ENCODE results near the gene PIGU. TPM values are rescaled to one million over a fixed set of nuclear protein-coding genes. Genes with fewer than 3 reads are reported as not detected.
A peak's percentile ranks its signal among the peaks of the same experiment; 100 is the strongest.
"Not testable (repeated sequence)": the region's sequence is repeated elsewhere in the genome, so short reads cannot be mapped to it uniquely, and the experiment has no call there.

Gene PIGU
- total and polyA plus RNA-seq, 4 donors = 6.4 to 10.0 (median 7.2) TPM

DNA sequence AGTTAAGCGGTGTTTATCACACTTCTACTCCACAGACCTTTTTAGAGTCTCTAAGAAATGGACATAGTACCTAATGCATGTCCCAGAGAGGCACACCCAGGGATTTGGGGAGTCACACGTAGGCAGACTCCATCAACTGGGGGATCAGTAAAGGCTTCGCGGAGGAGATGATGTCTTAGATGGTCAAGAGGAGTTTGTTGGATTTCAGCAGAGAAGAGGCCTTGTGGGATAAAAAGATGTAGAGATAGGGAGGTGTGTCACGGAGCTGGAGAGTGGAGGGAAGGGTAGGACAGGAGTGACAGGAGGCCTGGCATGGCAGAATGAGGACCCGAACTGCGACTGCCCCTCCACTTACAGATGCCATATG is 151.6 kb downstream of the PIGU start:
- peaks cover 0 to 6% (median 2%) of the 10 kb centered on the region in 4 donors for H3K4me1 ChIP-seq (ENCODE audit: control insufficient read depth in 4 of 4, insufficient read depth in 4 of 4, low read length in 3 of 4)
- H3K4me3 ChIP-seq (ENCODE audit: low read depth in 1 of 3, low read length in 3 of 3) = no peak overlapping the region
- DNase-seq (ENCODE audit: low spot score) = no peak
- H3K36me3 ChIP-seq (ENCODE audit: control insufficient read depth in 4 of 4, insufficient read depth in 3 of 4, low read depth in 1 of 4, low read length in 3 of 4) = peaks cover 4 to 32% (median 21%) of the 10 kb centered on the region in 4 donors
- 92% methylated on average over 7 of the region's 7 CpGs for WGBS
- peak overlapping the region; percentile 60 for H3K27ac ChIP-seq (ENCODE audit: low read depth in 1 of 2, low read length in 2 of 2)
- H3K9ac ChIP-seq (ENCODE audit: low read depth in 1 of 2, low read length in 2 of 2) = no peak overlapping the region
- TF ChIP-seq, protein P1, sequence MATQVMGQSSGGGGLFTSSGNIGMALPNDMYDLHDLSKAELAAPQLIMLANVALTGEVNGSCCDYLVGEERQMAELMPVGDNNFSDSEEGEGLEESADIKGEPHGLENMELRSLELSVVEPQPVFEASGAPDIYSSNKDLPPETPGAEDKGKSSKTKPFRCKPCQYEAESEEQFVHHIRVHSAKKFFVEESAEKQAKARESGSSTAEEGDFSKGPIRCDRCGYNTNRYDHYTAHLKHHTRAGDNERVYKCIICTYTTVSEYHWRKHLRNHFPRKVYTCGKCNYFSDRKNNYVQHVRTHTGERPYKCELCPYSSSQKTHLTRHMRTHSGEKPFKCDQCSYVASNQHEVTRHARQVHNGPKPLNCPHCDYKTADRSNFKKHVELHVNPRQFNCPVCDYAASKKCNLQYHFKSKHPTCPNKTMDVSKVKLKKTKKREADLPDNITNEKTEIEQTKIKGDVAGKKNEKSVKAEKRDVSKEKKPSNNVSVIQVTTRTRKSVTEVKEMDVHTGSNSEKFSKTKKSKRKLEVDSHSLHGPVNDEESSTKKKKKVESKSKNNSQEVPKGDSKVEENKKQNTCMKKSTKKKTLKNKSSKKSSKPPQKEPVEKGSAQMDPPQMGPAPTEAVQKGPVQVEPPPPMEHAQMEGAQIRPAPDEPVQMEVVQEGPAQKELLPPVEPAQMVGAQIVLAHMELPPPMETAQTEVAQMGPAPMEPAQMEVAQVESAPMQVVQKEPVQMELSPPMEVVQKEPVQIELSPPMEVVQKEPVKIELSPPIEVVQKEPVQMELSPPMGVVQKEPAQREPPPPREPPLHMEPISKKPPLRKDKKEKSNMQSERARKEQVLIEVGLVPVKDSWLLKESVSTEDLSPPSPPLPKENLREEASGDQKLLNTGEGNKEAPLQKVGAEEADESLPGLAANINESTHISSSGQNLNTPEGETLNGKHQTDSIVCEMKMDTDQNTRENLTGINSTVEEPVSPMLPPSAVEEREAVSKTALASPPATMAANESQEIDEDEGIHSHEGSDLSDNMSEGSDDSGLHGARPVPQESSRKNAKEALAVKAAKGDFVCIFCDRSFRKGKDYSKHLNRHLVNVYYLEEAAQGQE (IDR thresholded peaks at IDR 0.05) = no peak
- no peaks in the 10 kb centered on the region for H3K27me3 ChIP-seq (ENCODE audit: control insufficient read depth in 4 of 4, insufficient read depth in 4 of 4, low read length in 3 of 4)
- no peaks in the 10 kb centered on the region for H3K9me3 ChIP-seq (ENCODE audit: control insufficient read depth in 4 of 4, low read length in 3 of 4)

DNA sequence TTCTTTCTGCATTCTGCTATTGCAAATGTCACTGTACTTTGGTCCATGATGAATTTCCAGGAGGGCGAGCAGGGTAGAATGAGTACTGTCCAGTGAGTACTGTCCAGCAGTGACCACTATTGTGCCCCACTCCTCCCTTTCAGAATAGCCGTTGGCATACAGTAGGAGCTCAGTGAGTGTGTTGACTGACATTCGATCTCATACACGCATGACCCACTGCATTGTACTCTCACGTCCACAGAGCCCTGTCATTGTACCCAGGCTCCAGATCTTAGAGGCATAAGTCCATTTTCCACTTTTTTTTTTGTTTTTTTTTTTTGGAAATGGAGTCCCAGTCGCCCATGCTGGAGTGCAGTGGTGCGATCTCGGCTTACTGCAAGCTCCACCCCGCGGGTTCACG is 152.5 kb downstream of the PIGU start:
- Histone ChIP-seq H3K9ac (ENCODE audit: low read depth in 1 of 2, low read length in 2 of 2) (no peak overlapping the region), H3K27ac (ENCODE audit: low read depth in 1 of 2, low read length in 2 of 2) (no peak overlapping the region), H3K4me3 (ENCODE audit: low read depth in 1 of 3, low read length in 3 of 3) (no peak overlapping the region), H3K36me3 (ENCODE audit: control insufficient read depth in 4 of 4, insufficient read depth in 3 of 4, low read depth in 1 of 4, low read length in 3 of 4) (peaks cover 2 to 27% (median 16%) of the 10 kb centered on the region in 4 donors), H3K4me1 (ENCODE audit: control insufficient read depth in 4 of 4, insufficient read depth in 4 of 4, low read length in 3 of 4) (peaks cover 0 to 6% (median 2%) of the 10 kb centered on the region in 4 donors), H3K27me3 (ENCODE audit: control insufficient read depth in 4 of 4, insufficient read depth in 4 of 4, low read length in 3 of 4) (no peaks in the 10 kb centered on the region), H3K9me3 (ENCODE audit: control insufficient read depth in 4 of 4, low read length in 3 of 4) (no peaks in the 10 kb centered on the region)
- no peak for DNase-seq (ENCODE audit: low spot score)
- TF ChIP-seq FOXA1 (IDR thresholded peaks at IDR 0.05) (no peak), JUND (IDR thresholded peaks at IDR 0.05) (no peak), EGR1 (IDR thresholded peaks at IDR 0.05; ENCODE audit: low read depth in 2 of 2) (no peak)
- 93% methylated on average over 11 of the region's 11 CpGs for WGBS

DNA sequence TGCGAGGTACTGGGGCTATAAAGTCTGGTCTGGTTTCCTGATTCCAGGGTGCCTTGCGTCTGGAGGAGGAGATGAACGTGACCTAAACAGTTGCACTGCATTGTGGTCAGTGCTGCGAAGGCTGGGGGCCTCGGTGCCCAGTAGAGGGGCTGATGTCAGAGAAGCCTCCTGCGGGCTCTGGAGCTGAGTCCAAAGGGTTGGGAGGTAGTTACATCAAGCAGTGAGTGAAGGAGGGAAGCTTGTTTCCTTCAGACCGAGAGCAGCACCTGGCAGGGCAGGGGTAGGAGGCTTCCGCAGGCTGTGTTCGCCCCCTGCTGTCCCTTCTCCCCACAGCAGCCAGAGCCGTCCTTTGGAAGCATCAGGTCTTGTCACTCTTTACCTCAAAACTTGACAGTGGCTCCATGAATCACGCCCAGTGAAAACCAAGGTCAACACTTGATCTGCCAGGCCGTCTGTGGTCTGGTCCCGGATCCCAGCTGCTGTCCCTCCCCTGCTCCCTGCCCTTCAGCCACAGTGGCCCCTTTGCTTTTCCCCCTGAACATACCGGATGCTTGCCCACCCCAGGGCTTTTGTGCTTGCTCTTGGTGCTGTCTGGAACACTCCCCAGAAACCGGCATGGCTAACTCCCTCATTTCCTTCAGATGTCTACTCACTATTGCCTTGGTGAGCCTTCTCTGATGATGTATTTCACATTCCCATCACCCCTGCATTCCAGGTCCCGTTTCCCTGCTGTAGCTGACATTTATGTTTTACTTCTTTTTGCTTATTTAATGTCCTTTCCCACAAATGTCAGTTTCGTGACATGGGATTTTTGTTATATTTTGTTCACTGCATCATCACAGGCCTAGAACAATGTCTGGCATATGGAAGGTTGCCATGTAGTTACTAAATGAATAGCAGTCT is 153.7 kb downstream of the PIGU start:
- Histone ChIP-seq H3K4me3 (ENCODE audit: low read depth in 1 of 3, low read length in 3 of 3) (no peak overlapping the region), H3K4me1 (ENCODE audit: control insufficient read depth in 4 of 4, insufficient read depth in 4 of 4, low read length in 3 of 4) (peaks cover 0 to 6% (median 2%) of the 10 kb centered on the region in 4 donors), H3K27me3 (ENCODE audit: control insufficient read depth in 4 of 4, insufficient read depth in 4 of 4, low read length in 3 of 4) (no peaks in the 10 kb centered on the region), H3K9ac (ENCODE audit: low read depth in 1 of 2, low read length in 2 of 2) (no peak overlapping the region), H3K27ac (ENCODE audit: low read depth in 1 of 2, low read length in 2 of 2) (no peak overlapping the region), H3K9me3 (ENCODE audit: control insufficient read depth in 4 of 4, low read length in 3 of 4) (no peaks in the 10 kb centered on the region), H3K36me3 (ENCODE audit: control insufficient read depth in 4 of 4, insufficient read depth in 3 of 4, low read depth in 1 of 4, low read length in 3 of 4) (peaks cover 2 to 23% (median 12%) of the 10 kb centered on the region in 4 donors)
- peak; percentile 62 for DNase-seq (ENCODE audit: low spot score)
- 64% methylated on average over 17 of the region's 17 CpGs for WGBS
- no peak for TF ChIP-seq EGR1 (IDR thresholded peaks at IDR 0.05; ENCODE audit: low read depth in 2 of 2)
- TF ChIP-seq, protein P2, sequence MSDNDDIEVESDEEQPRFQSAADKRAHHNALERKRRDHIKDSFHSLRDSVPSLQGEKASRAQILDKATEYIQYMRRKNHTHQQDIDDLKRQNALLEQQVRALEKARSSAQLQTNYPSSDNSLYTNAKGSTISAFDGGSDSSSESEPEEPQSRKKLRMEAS (IDR thresholded peaks at IDR 0.05) = no peak
- TF ChIP-seq FOXA2 (IDR thresholded peaks at IDR 0.05) = no peak
- no peak for TF ChIP-seq HNF4G (IDR thresholded peaks at IDR 0.05)
- TF ChIP-seq RAD21 (IDR thresholded peaks at IDR 0.05) = peak; percentile 69 to 81
- no peak for TF ChIP-seq NR2F2 (IDR thresholded peaks at IDR 0.05)
- TF ChIP-seq, protein P3, sequence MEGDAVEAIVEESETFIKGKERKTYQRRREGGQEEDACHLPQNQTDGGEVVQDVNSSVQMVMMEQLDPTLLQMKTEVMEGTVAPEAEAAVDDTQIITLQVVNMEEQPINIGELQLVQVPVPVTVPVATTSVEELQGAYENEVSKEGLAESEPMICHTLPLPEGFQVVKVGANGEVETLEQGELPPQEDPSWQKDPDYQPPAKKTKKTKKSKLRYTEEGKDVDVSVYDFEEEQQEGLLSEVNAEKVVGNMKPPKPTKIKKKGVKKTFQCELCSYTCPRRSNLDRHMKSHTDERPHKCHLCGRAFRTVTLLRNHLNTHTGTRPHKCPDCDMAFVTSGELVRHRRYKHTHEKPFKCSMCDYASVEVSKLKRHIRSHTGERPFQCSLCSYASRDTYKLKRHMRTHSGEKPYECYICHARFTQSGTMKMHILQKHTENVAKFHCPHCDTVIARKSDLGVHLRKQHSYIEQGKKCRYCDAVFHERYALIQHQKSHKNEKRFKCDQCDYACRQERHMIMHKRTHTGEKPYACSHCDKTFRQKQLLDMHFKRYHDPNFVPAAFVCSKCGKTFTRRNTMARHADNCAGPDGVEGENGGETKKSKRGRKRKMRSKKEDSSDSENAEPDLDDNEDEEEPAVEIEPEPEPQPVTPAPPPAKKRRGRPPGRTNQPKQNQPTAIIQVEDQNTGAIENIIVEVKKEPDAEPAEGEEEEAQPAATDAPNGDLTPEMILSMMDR (IDR thresholded peaks at IDR 0.05; ENCODE audit: low read depth, low read length, missing input control) = peak; percentile 41

DNA sequence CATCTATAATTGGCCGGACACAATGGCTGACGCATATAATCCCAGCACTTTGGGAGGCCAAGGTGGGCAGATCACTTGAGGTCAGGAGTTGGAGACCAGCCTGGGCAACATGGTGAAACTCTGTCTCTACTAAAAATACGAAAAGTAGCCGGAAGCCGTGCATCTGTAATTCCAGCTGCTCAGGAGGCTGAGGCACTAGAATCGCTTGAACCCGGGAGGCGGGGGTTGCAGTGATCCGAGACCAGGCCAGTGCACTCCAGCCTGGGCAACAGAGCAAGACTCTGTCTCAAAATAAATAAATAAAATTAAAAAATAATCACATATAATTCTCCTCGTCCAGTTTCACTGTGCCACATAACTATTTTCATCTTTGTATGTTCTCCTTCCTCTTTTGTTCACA is 157.1 kb downstream of the PIGU start:
- Histone ChIP-seq H3K36me3 (ENCODE audit: control insufficient read depth in 4 of 4, insufficient read depth in 3 of 4, low read depth in 1 of 4, low read length in 3 of 4) (peaks cover 0 to 12% (median 1%) of the 10 kb centered on the region in 4 donors), H3K4me1 (ENCODE audit: control insufficient read depth in 4 of 4, insufficient read depth in 4 of 4, low read length in 3 of 4) (peaks cover 0 to 19% (median 15%) of the 10 kb centered on the region in 4 donors)
- not testable (repeated sequence) for DNase-seq (ENCODE audit: low spot score); H3K9me3 ChIP-seq (ENCODE audit: control insufficient read depth in 4 of 4, low read length in 3 of 4); H3K4me3 ChIP-seq (ENCODE audit: low read depth in 1 of 3, low read length in 3 of 3); H3K27ac ChIP-seq (ENCODE audit: low read depth in 1 of 2, low read length in 2 of 2); H3K9ac ChIP-seq (ENCODE audit: low read depth in 1 of 2, low read length in 2 of 2); H3K27me3 ChIP-seq (ENCODE audit: control insufficient read depth in 4 of 4, insufficient read depth in 4 of 4, low read length in 3 of 4)
- 93% methylated on average over 10 of the region's 10 CpGs for WGBS

DNA sequence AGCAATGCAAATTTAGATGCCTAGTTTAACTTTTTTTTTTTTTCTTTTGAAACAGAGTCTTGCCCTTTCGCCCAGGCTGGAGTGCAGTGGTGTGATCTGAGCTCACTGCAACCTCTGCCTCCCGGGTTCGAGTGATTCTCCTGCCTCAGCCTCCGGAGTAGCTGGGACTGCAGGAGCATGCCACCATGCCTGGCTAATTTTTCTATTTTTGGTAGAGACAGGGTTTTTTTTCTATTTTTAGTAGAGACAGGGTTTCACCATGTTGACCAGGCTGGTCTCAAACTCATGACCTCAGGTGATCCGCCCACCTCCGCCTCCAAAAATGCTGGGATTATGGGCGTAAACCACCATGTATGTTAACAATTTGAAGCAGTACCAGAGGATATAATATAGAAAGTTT is 158.0 kb downstream of the PIGU start:
- H3K9me3 ChIP-seq (ENCODE audit: control insufficient read depth in 4 of 4, low read length in 3 of 4); H3K27me3 ChIP-seq (ENCODE audit: control insufficient read depth in 4 of 4, insufficient read depth in 4 of 4, low read length in 3 of 4); H3K4me3 ChIP-seq (ENCODE audit: low read depth in 1 of 3, low read length in 3 of 3); DNase-seq (ENCODE audit: low spot score); H3K27ac ChIP-seq (ENCODE audit: low read depth in 1 of 2, low read length in 2 of 2); H3K9ac ChIP-seq (ENCODE audit: low read depth in 1 of 2, low read length in 2 of 2); H3K36me3 ChIP-seq (ENCODE audit: control insufficient read depth in 4 of 4, insufficient read depth in 3 of 4, low read depth in 1 of 4, low read length in 3 of 4): not testable (repeated sequence)
- peaks cover 2 to 27% (median 24%) of the 10 kb centered on the region in 4 donors for H3K4me1 ChIP-seq (ENCODE audit: control insufficient read depth in 4 of 4, insufficient read depth in 4 of 4, low read length in 3 of 4)
- WGBS = 95% methylated on average over 7 of the region's 7 CpGs
